Panc1 (cell line): ENCODE data around the gene MTHFD2L. TPM values are rescaled to one million over a fixed set of nuclear protein-coding genes. Genes with fewer than 3 reads are reported as not detected.

Experiments used
- ATAC-seq: fragments of 200-7000 bp; cut with Tn5 transposase; 2 replicates; pipeline ENCODE4 v1.9.1; 2020; ENCODE audit warnings: mild to moderate bottlenecking, moderate library complexity
- BruUV-seq: library from RNA; stranded (reverse); fragments of 400-500 nt; replicated peaks from 2 replicates; lab custom pipeline; 2021; lab: Mats Ljungman, UMichigan
- CTCF ChIA-PET: fragments of 300-600 bp; sonication (Branson Sonifier 250); formaldehyde crosslinking; loops from one replicate; lab custom pipeline; 2022; ENCODE audit warnings: antibody characterized with exemption; lab: Charles Lee
- POLR2A ChIA-PET: fragments of 300-600 bp; sonication (Branson Sonifier 250); formaldehyde crosslinking; loops from one replicate; lab custom pipeline; 2022; ENCODE audit warnings: antibody characterized with exemption; lab: Charles Lee
- DNase-seq: peaks from one replicate; pipeline ENCODE4 v3.0.0-alpha.2; 2010; ENCODE audit warnings: low read depth, low spot score
- H3K27ac ChIP-seq: 2 replicates; pipeline ENCODE4 v1.5.1; 2011; ENCODE audit warnings: mild to moderate bottlenecking, low read length, inconsistent platforms
- H3K27me3 ChIP-seq: fragments of 200-500 bp; sonication (Bioruptor generic); 2 replicates; pipeline ENCODE4 v1.6.0; 2014; ENCODE audit warnings: low read length, inconsistent platforms; ENCODE audit not compliant: control insufficient read depth, insufficient read depth
- H3K36me3 ChIP-seq: fragments of 200-500 bp; sonication (Bioruptor generic); 2 replicates; pipeline ENCODE4 v1.5.1; 2014; ENCODE audit warnings: inconsistent platforms, mild to moderate bottlenecking, low read length, moderate library complexity; ENCODE audit not compliant: control insufficient read depth, insufficient read depth
- H3K4me1 ChIP-seq: 2 replicates; pipeline ENCODE4 v1.5.1; 2011; ENCODE audit warnings: inconsistent platforms, mild to moderate bottlenecking, low read length, moderate library complexity; ENCODE audit not compliant: control insufficient read depth, insufficient read depth
- H3K4me3 ChIP-seq, 2 experiments: 2 replicates each; pipeline ENCODE4 v1.5.1; 2011 to 2012; ENCODE audit warnings: low read depth in 2 of 2, low read length in 2 of 2, mild to moderate bottlenecking in 2 of 2, inconsistent platforms in 1 of 2, moderate library complexity in 1 of 2
- H3K9me3 ChIP-seq: fragments of 200-500 bp; sonication (Bioruptor generic); 2 replicates; pipeline ENCODE4 v1.5.1; 2014; ENCODE audit warnings: low read depth, mild to moderate bottlenecking, inconsistent platforms, low read length, moderate library complexity; ENCODE audit not compliant: control insufficient read depth, insufficient read depth
- CTCF ChIP-seq: fragments of 450-650 bp; IDR thresholded peaks from 2 replicates; pipeline ENCODE4 v1.5.1; 2017; ENCODE audit warnings: mild to moderate bottlenecking
- POLR2AphosphoS5 ChIP-seq: IDR thresholded peaks from 2 replicates; pipeline ENCODE4 v1.6.1; 2012; ENCODE audit warnings: mild to moderate bottlenecking, low read depth, low read length, moderate library complexity
- SIN3A ChIP-seq: IDR thresholded peaks from 2 replicates; pipeline ENCODE4 v1.6.1; 2012; ENCODE audit warnings: low read depth, mild to moderate bottlenecking, low read length, moderate library complexity, borderline replicate concordance; ENCODE audit not compliant: insufficient read depth
- TCF7L2 ChIP-seq: IDR thresholded peaks from 2 replicates; pipeline ENCODE4 v1.6.1; 2011; ENCODE audit warnings: mild to moderate bottlenecking, low read depth, low read length, inconsistent platforms
- in situ Hi-C: cut with HindIII; loops from 2 replicates; pipeline ENCODE4 v1.10.0; 2016; ENCODE audit warnings: low sequenced_read_pairs, low pct_unique_long_range_greater_than_20kb
- intact Hi-C: fragments of 100-400 bp; cut with micrococcal nuclease; formaldehyde crosslinking; loops from one replicate; pipeline ENCODE4 v1.10.0; 2022; ENCODE audit not compliant: unreplicated experiment
- total RNA-seq: library from RNA; stranded (reverse); gene quantifications from one replicate; pipeline ENCODE4 v1.2.1, GENCODE V29; 2021; ENCODE audit not compliant: unreplicated experiment
- TF ChIP-seq, protein P1 (sequence below), 2 experiments: IDR thresholded peaks; 2 replicates each; pipeline ENCODE4 v1.6.1; 2011 to 2012; ENCODE audit warnings: low read depth in 2 of 2, control low read depth in 1 of 2, low read length in 1 of 2, mild to moderate bottlenecking in 1 of 2, moderate library complexity in 1 of 2; ENCODE audit not compliant: insufficient read depth in 1 of 2

MTHFD2L gene
- total RNA-seq, 1 experiment from 2014 or later, result 6.6 TPM

DNA sequence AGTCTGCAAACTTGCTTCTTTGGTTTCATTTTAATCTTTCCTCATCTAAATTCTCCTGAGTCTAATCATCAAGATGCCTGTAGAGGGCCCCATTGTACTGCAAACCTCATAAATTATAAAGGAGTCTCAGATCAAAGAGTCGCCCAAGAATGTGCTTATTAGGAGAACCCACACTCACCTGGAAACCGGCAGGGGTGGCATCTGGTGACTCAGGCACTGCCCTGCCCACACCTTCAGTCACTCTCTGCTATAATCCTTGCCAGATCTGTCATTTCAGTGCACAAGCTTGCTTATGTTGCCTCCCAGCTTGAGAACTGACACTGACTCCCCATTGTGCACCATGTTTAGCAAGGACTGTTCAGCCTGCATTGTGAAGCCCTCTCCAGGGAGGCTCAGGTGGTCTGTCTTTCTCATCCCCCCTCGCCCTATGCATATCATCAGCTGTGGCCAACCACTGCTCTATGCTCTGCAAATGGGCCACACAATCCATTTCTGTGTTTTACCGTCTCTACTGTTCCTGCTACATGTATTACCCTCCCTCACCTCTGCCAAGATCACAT lies 162.7 kb downstream of the MTHFD2L start:
- Histone ChIP-seq H3K27me3 (no peaks in the 10 kb centered on the region), H3K36me3 (no peaks in the 10 kb centered on the region), H3K4me1 (no peaks in the 10 kb centered on the region), H3K27ac (no peak overlapping the region), H3K9me3 (no peaks in the 10 kb centered on the region), H3K4me3 (no peak overlapping the region)
- peak; percentile 56 for DNase-seq
- in situ Hi-C loops, result no loop called here
- peak; percentile 85 for ATAC-seq
- CTCF ChIA-PET, result interaction anchor here (0.7 to 0.8 kb wide), 2 partner anchors 57 to 346 kb away, joined by 3 to 7 read pairs; no protein-coding TSS in a partner anchor
- intact Hi-C loops, result loop anchor here (5.0 kb wide), 1 partner anchor 352 kb away; no protein-coding TSS in a partner anchor
- POLR2A ChIA-PET, result no interaction called here
- peak; percentile 70; the same call in 1 of the 2 replicates for TF ChIP-seq TCF7L2
- TF ChIP-seq CTCF, result peak; percentile 66
- TF ChIP-seq, protein P1, sequence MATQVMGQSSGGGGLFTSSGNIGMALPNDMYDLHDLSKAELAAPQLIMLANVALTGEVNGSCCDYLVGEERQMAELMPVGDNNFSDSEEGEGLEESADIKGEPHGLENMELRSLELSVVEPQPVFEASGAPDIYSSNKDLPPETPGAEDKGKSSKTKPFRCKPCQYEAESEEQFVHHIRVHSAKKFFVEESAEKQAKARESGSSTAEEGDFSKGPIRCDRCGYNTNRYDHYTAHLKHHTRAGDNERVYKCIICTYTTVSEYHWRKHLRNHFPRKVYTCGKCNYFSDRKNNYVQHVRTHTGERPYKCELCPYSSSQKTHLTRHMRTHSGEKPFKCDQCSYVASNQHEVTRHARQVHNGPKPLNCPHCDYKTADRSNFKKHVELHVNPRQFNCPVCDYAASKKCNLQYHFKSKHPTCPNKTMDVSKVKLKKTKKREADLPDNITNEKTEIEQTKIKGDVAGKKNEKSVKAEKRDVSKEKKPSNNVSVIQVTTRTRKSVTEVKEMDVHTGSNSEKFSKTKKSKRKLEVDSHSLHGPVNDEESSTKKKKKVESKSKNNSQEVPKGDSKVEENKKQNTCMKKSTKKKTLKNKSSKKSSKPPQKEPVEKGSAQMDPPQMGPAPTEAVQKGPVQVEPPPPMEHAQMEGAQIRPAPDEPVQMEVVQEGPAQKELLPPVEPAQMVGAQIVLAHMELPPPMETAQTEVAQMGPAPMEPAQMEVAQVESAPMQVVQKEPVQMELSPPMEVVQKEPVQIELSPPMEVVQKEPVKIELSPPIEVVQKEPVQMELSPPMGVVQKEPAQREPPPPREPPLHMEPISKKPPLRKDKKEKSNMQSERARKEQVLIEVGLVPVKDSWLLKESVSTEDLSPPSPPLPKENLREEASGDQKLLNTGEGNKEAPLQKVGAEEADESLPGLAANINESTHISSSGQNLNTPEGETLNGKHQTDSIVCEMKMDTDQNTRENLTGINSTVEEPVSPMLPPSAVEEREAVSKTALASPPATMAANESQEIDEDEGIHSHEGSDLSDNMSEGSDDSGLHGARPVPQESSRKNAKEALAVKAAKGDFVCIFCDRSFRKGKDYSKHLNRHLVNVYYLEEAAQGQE (IDR thresholded peaks at IDR 0.05; ENCODE audit: insufficient read depth in 1 of 2, low read depth in 2 of 2, low read length in 1 of 2), result no peak
- no TSS peak for BruUV-seq

GRCh38 chr4:74322301-74322700 lies 164.4 kb downstream of the MTHFD2L start:
- H3K4me3 ChIP-seq, result no peak overlapping the region
- H3K36me3 ChIP-seq, result no peaks in the 10 kb centered on the region
- H3K9me3 ChIP-seq, result no peaks in the 10 kb centered on the region
- H3K27me3 ChIP-seq, result no peaks in the 10 kb centered on the region
- intact Hi-C loops (loop anchor here (5.0 kb wide), 1 partner anchor 350 kb away; no protein-coding TSS in a partner anchor), in situ Hi-C loops (no loop called here)
- ATAC-seq (no peak), DNase-seq (no peak)
- ChIA-PET CTCF (no interaction called here), POLR2A (no interaction called here)
- no peak for TF ChIP-seq SIN3A
- TF ChIP-seq TCF7L2, result no peak
- no peak for TF ChIP-seq POLR2AphosphoS5
- TF ChIP-seq, protein P1 (IDR thresholded peaks at IDR 0.05; ENCODE audit: insufficient read depth in 1 of 2, low read depth in 2 of 2, low read length in 1 of 2), result no peak
- no peak for TF ChIP-seq CTCF
- no peak overlapping the region for H3K27ac ChIP-seq
- BruUV-seq, result no TSS peak
- no peaks in the 10 kb centered on the region for H3K4me1 ChIP-seq
